K562 (cell line): ENCODE measurements around the gene MYADM. TPM values are rescaled to one million over a fixed set of nuclear protein-coding genes. Genes with fewer than 3 reads are reported as not detected.
"Not testable (repeated sequence)": the region's sequence is repeated elsewhere in the genome, so short reads cannot be mapped to it uniquely, and the experiment has no call there.

Experiments
- ATAC-seq: fragments of 200-7000 bp; cut with Tn5 transposase; 3 replicates; pipeline ENCODE4 v1.9.1; 2020; ENCODE audit warnings: moderate library complexity
- BruUV-seq: library from RNA; stranded (reverse); fragments of 400-500 nt; replicated peaks from 2 replicates; lab custom pipeline; 2021; lab: Mats Ljungman, UMichigan
- CTCF ChIA-PET: fragments of 300-600 bp; formaldehyde crosslinking; extraction: SDS; loops from one replicate; lab custom pipeline; 2021; ENCODE audit warnings: low intra/inter-chr PET ratio; lab: Yijun Ruan, JAX
- POLR2A ChIA-PET: fragments of 300-600, 350-650 bp; sonication (Branson Sonifier 250); formaldehyde crosslinking; extraction: SDS; loops from one replicate; lab custom pipeline; 2021; ENCODE audit warnings: antibody characterized with exemption, inconsistent platforms; lab: Yijun Ruan, JAX
- DNase-seq, 4 experiments: peaks; one replicate each; pipeline versions ENCODE4 v3.0.0 to v3.0.0-alpha.2; 2011 to 2018; ENCODE audit warnings: low spot score in 3 of 4, mixed read lengths in 3 of 4; ENCODE audit errors: extremely low read depth in 1 of 4
- FAIRE-seq: peaks from 2 replicates; lab custom pipeline; 2011; peaks lifted over from hg19 to GRCh38; lab: Jason Lieb, UNC
- H2AFZ ChIP-seq: 2 replicates; pipeline ENCODE4 v1.6.0; 2011; ENCODE audit warnings: low read depth, low read length, control low read depth, inconsistent platforms
- H3K27ac ChIP-seq: fragments of 200-600 bp; 3 replicates; pipeline ENCODE4 v1.8.0; 2011; ENCODE audit warnings: low read depth, mild to moderate bottlenecking, control low read depth, inconsistent platforms, low read length, moderate library complexity, mixed read lengths; ENCODE audit errors: extremely low read depth
- H3K27me3 ChIP-seq, 2 experiments: fragments of 300-600 bp in 1 of 2; 2 replicates in 1 of 2; 3 replicates in 1 of 2; pipeline versions ENCODE4 v1.6.0 to v1.8.0; 2011; ENCODE audit warnings: inconsistent platforms in 2 of 2, low read length in 2 of 2, mild to moderate bottlenecking in 1 of 2, mixed read lengths in 1 of 2, moderate library complexity in 1 of 2; ENCODE audit not compliant: control insufficient read depth in 2 of 2, insufficient read depth in 2 of 2
- H3K36me3 ChIP-seq: fragments of 300-600 bp; 3 replicates; pipeline ENCODE4 v1.8.0; 2011; ENCODE audit warnings: mild to moderate bottlenecking, low read length, inconsistent platforms; ENCODE audit not compliant: control insufficient read depth, insufficient read depth
- H3K4me1 ChIP-seq, 2 experiments: fragments of 200-600 bp in 1 of 2; replicated peaks in 1 of 2; 2 replicates in 1 of 2; 3 replicates in 1 of 2; pipeline versions ENCODE4 v1.5.1 to v1.8.0; 2011; ENCODE audit warnings: inconsistent platforms in 2 of 2, low read length in 2 of 2, mild to moderate bottlenecking in 1 of 2, mixed read lengths in 1 of 2, moderate library complexity in 1 of 2; ENCODE audit not compliant: control insufficient read depth in 2 of 2, insufficient read depth in 2 of 2
- H3K4me2 ChIP-seq: 2 replicates; pipeline ENCODE4 v1.6.1; 2011; ENCODE audit warnings: low read length, control low read depth, inconsistent platforms, mixed read lengths; ENCODE audit not compliant: insufficient read depth
- H3K4me3 ChIP-seq: fragments of 200-600 bp; sonication (generic), shearing (Covaris generic); 2 replicates; pipeline ENCODE4 v1.5.1; 2016; ENCODE audit warnings: control low read depth, inconsistent platforms
- H3K79me2 ChIP-seq: fragments of 200-600 bp; 3 replicates; pipeline ENCODE4 v1.8.0; 2011; ENCODE audit warnings: low read length, inconsistent platforms; ENCODE audit not compliant: control insufficient read depth, insufficient read depth
- H3K9ac ChIP-seq, 2 experiments: 2 replicates each; pipeline versions ENCODE4 v1.6.0 to v1.6.1; 2011; ENCODE audit warnings: low read depth in 2 of 2, low read length in 2 of 2, control low read depth in 1 of 2, inconsistent platforms in 1 of 2, mild to moderate bottlenecking in 1 of 2, mixed read lengths in 1 of 2; ENCODE audit not compliant: insufficient read depth in 1 of 2
- H3K9me1 ChIP-seq: one replicate; pipeline ENCODE4 v1.6.0; 2011; ENCODE audit warnings: inconsistent platforms, mild to moderate bottlenecking, low read length, moderate library complexity; ENCODE audit not compliant: control insufficient read depth, insufficient read depth
- H3K9me3 ChIP-seq: replicated peaks from 2 replicates; pipeline ENCODE4 v1.5.1; 2011; ENCODE audit warnings: low read depth, low read length, inconsistent platforms; ENCODE audit not compliant: control insufficient read depth, insufficient read depth
- H4K20me1 ChIP-seq: replicated peaks from 2 replicates; pipeline ENCODE4 v1.6.1; 2011; ENCODE audit warnings: low read length, inconsistent platforms, mixed read lengths; ENCODE audit not compliant: control insufficient read depth, insufficient read depth
- CLOCK ChIP-seq: fragments of 250-450 bp; sonication (Bioruptor Pico); IDR thresholded peaks from 2 replicates; pipeline ENCODE4 v1.4.0; 2020; ENCODE audit warnings: mild to moderate bottlenecking, moderate library complexity, borderline replicate concordance
- FOSL1 ChIP-seq: fragments of 200-800 bp; sonication (Bioruptor generic); conservative IDR thresholded peaks from 2 replicates; pipeline ENCODE4 v1.6.1; 2016; ENCODE audit warnings: missing genetic modification characterization, missing compliant biosample characterization
- FOXP4 ChIP-seq: sonication (generic); formaldehyde crosslinking; IDR thresholded peaks from 2 replicates; pipeline ENCODE4 v1.8.0; 2022; ENCODE audit warnings: mild to moderate bottlenecking, missing genetic modification reagents, borderline replicate concordance
- KHSRP ChIP-seq: fragments of 450-650 bp; IDR thresholded peaks from 2 replicates; pipeline ENCODE4 v1.6.1; 2017
- LCOR ChIP-seq: sonication (generic); formaldehyde crosslinking; IDR thresholded peaks from 2 replicates; pipeline ENCODE4 v1.8.0; 2022; ENCODE audit warnings: mild to moderate bottlenecking, missing genetic modification reagents
- NONO ChIP-seq, 2 experiments: fragments of 200-400 bp in 1 of 2; fragments of 450-650 bp in 1 of 2; formaldehyde crosslinking in 1 of 2; IDR thresholded peaks; 2 replicates each; pipeline ENCODE4 v1.6.1; 2017; ENCODE audit warnings: low read depth in 2 of 2, mild to moderate bottlenecking in 2 of 2, moderate library complexity in 2 of 2, low read length in 1 of 2
- SAFB2 ChIP-seq: fragments of 200-400 bp; formaldehyde crosslinking; IDR thresholded peaks from 2 replicates; pipeline ENCODE4 v1.6.1; 2018; ENCODE audit warnings: borderline replicate concordance, low read length, low read depth, moderate library complexity; ENCODE audit not compliant: severe bottlenecking
- ZNF184 ChIP-seq: sonication (generic); formaldehyde crosslinking; IDR thresholded peaks from 2 replicates; pipeline ENCODE4 v1.5.0; 2020; ENCODE audit warnings: missing genetic modification reagents
- ZNF778 ChIP-seq: fragments of 450-650 bp; formaldehyde crosslinking; IDR thresholded peaks from 2 replicates; pipeline ENCODE4 v1.4.0; 2020; ENCODE audit warnings: mild to moderate bottlenecking, moderate library complexity
- ZNF785 ChIP-seq: fragments of 250-450 bp; sonication (Bioruptor Pico); IDR thresholded peaks from 2 replicates; pipeline ENCODE4 v1.4.0; 2020; ENCODE audit warnings: mild to moderate bottlenecking
- WGBS: fragments of 100-300 bp; shearing (Covaris generic); methylation state at CpG from one replicate; pipeline ENCODE4 v1.1.6; 2016; ENCODE audit warnings: low coverage, mixed read lengths; ENCODE audit not compliant: insufficient coverage; ENCODE audit errors: missing lambda C conversion rate; 5-methylcytosine and 5-hydroxymethylcytosine counted together
- in situ Hi-C: fragments of 300-500 bp; cut with MboI; formaldehyde crosslinking; loops from 4 replicates; pipeline ENCODE4 v1.15.0; 2018; ENCODE audit warnings: inconsistent platforms, mixed read lengths
- intact Hi-C: fragments of 100-400 bp; cut with micrococcal nuclease; formaldehyde crosslinking; loops from 2 replicates; pipeline ENCODE4 v1.14.2; 2022
- polyA plus RNA-seq, 8 experiments: library from polyadenylated mRNA; depleted of rRNA in 4 of 8; stranded (reverse) in 5 of 8; unstranded in 3 of 8; fragments of >200 nt; fragmentation: Nextera tagmentation in 2 of 8; fragmentation: Illumina TruSeq in 1 of 8; extraction: Ambion mirVana in 2 of 8; extraction: Trizol in 1 of 8; gene quantifications; 2 replicates each; pipeline versions ENCODE4 v1.2.1 to v1.2.3, GENCODE V29; 2011 to 2014; ENCODE audit warnings: inconsistent platforms in 1 of 8, missing spikeins in 1 of 8
- total RNA-seq, 7 experiments: library from RNA; depleted of rRNA in 6 of 7; stranded (reverse); fragments of >200 nt in 6 of 7; fragmentation: Illumina TruSeq in 2 of 7; extraction: Trizol in 2 of 7; gene quantifications; 2 replicates each; pipeline versions ENCODE4 v1.2.1 to v1.2.3, GENCODE V29; 2011 to 2021; ENCODE audit warnings: low replicate concordance in 1 of 7

The MYADM gene
- total and polyA plus RNA-seq, 9 of the 15 experiments (the other 6 are each of a cell fraction or from before 2014, with no cell fraction given): 4.5 to 70.3 (median 14.4) TPM

- BruUV-seq: no TSS peak
- no peak for DNase-seq
- ChIA-PET CTCF (interaction anchor here (0.6 kb wide), 1 partner anchor 55 kb away, joined by 3 read pairs; no protein-coding TSS in a partner anchor), POLR2A (interaction anchor here (0.5 to 0.6 kb wide), 2 partner anchors 116 to 203 kb away, joined by 3 read pairs; no protein-coding TSS in a partner anchor)
- H3K4me1 ChIP-seq: no peaks in the 10 kb centered on the region; a peak in 1 of 5 replicates
- no peaks in the 10 kb centered on the region for H3K9me1 ChIP-seq
- no peak for FAIRE-seq
- intact Hi-C loops: no loop called here
- H3K9me3 ChIP-seq: no peaks in the 10 kb centered on the region
- no peaks in the 10 kb centered on the region for H4K20me1 ChIP-seq
- H3K4me3 ChIP-seq: no peak overlapping the region
- 0% methylated on average over 3 of the region's 3 CpGs for WGBS
- no peak overlapping the region for H3K9ac ChIP-seq
- TF ChIP-seq LCOR (CRISPR knock-in tag) (no peak), FOSL1 (no peak), CLOCK (CRISPR knock-in tag) (no peak), SAFB2 (no peak), FOXP4 (CRISPR knock-in tag) (no peak), ZNF785 (no peak), NONO (IDR thresholded peaks at IDR 0.05; ENCODE audit: low read depth in 2 of 2, low read length in 1 of 2) (no peak), ZNF778 (CRISPR knock-in tag) (no peak), ZNF184 (CRISPR knock-in tag) (no peak), KHSRP (no peak)
- no peak overlapping the region for H3K4me2 ChIP-seq
- no peak overlapping the region for H2AFZ ChIP-seq
- H3K27me3 ChIP-seq: peaks cover 15 to 53% of the 10 kb centered on the region in 2 experiments; a peak in 4 of 5 replicates
- no peak for ATAC-seq
- in situ Hi-C loops: no loop called here
- H3K27ac ChIP-seq: no peak overlapping the region
- no peaks in the 10 kb centered on the region for H3K36me3 ChIP-seq
- no peaks in the 10 kb centered on the region for H3K79me2 ChIP-seq
These were observed 39.2 kb upstream of the MYADM start for GRCh38 chr19:53828531-53828930.

- H3K9me1 ChIP-seq, DNase-seq, in situ Hi-C loops, H4K20me1 ChIP-seq, H3K4me3 ChIP-seq, ATAC-seq, intact Hi-C loops, H3K4me2 ChIP-seq, H3K4me1 ChIP-seq, H3K36me3 ChIP-seq, CTCF ChIA-PET, H3K9me3 ChIP-seq, H3K27ac ChIP-seq, H3K9ac ChIP-seq, H2AFZ ChIP-seq, POLR2A ChIA-PET, FAIRE-seq, H3K79me2 ChIP-seq, BruUV-seq: not testable (repeated sequence)
- 2% methylated on average over 6 of the region's 13 CpGs for WGBS
- H3K27me3 ChIP-seq: peaks cover 11 to 37% of the 10 kb centered on the region in 2 experiments; a peak in 4 of 5 replicates
These were observed 34.8 kb upstream of the MYADM start for GRCh38 chr19:53832861-53833260.
